ENCODE data around the gene HOXB3. TPM values are rescaled to one million over a fixed set of nuclear protein-coding genes. Genes with fewer than 3 reads are reported as not detected.

HOXB3 gene
- total RNA-seq, 1 donor from 2014 or later = 0.57 TPM

DNA sequence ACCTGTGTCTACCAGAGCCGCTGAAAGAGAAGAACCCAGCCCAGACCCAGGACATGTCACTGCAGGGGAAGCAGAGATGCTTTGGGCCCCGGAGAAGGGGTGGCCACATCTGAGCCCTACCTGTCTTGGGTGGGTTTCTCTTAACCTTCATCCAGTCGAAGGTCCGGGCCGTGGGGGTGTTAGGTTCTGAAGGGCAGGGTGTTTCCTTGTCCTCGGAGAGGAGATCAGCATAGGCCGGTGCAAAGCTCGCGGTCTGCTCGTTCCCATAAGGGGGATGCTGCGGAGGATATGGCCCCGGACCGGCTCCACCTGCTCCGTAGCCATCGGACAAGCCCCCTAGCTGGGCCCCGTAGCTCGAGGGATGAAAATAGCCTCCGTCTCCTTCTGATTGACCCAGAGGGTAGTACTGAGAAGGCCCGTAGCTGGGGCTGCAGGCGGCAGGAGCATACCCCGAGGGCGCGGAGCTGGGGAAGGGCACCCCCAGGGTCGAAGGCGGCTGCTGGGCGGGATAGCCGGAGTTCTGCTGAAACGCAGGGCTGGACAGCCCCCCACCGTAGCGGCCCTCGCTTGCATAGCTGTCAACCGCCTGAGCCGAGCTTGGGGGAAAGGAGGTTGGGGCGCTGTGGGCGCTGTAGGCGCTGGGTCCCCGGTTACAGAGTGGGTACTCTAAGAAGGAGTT is 59.7 kb downstream of the HOXB3 start:
- no peak overlapping the region for H3K27ac Mint-ChIP-seq (ENCODE audit: unreplicated experiment)
- H3K4me1 Mint-ChIP-seq (ENCODE audit: low read depth) = no peaks in the 10 kb centered on the region
- H3K36me3 Mint-ChIP-seq (ENCODE audit: low read depth) = no peaks in the 10 kb centered on the region
- TF ChIP-seq, protein P1, sequence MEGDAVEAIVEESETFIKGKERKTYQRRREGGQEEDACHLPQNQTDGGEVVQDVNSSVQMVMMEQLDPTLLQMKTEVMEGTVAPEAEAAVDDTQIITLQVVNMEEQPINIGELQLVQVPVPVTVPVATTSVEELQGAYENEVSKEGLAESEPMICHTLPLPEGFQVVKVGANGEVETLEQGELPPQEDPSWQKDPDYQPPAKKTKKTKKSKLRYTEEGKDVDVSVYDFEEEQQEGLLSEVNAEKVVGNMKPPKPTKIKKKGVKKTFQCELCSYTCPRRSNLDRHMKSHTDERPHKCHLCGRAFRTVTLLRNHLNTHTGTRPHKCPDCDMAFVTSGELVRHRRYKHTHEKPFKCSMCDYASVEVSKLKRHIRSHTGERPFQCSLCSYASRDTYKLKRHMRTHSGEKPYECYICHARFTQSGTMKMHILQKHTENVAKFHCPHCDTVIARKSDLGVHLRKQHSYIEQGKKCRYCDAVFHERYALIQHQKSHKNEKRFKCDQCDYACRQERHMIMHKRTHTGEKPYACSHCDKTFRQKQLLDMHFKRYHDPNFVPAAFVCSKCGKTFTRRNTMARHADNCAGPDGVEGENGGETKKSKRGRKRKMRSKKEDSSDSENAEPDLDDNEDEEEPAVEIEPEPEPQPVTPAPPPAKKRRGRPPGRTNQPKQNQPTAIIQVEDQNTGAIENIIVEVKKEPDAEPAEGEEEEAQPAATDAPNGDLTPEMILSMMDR (IDR thresholded peaks at IDR 0.05) = no peak
- H3K27me3 Mint-ChIP-seq (ENCODE audit: low read depth) = peaks cover 69% of the 10 kb centered on the region
- no peaks in the 10 kb centered on the region for H3K9me3 Mint-ChIP-seq (ENCODE audit: low read depth)
- DNase-seq (ENCODE audit: low spot score) = no peak
- H3K4me3 Mint-ChIP-seq (ENCODE audit: unreplicated experiment) = no peak overlapping the region

DNA sequence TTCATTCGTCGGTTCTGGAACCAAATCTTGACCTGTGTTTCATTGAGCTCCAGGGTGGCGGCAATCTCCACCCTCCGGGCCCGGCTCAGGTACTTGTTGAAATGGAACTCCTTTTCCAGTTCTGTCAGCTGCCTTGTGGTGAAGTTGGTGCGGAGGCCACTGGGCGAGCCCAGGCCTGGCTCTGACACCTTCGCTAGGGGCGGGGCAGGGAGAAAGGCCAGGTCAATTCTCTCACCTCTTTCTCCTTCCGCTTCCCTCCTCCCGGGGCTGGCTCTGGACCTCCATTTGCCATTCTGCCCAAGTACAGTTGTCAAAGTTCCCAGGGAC is 60.4 kb downstream of the HOXB3 start:
- Mint-ChIP-seq H3K27ac (ENCODE audit: unreplicated experiment) (no peak overlapping the region), H3K27me3 (ENCODE audit: low read depth) (peaks cover 74% of the 10 kb centered on the region), H3K9me3 (ENCODE audit: low read depth) (no peaks in the 10 kb centered on the region), H3K4me1 (ENCODE audit: low read depth) (no peaks in the 10 kb centered on the region), H3K4me3 (ENCODE audit: unreplicated experiment) (no peak overlapping the region), H3K36me3 (ENCODE audit: low read depth) (no peaks in the 10 kb centered on the region)
- TF ChIP-seq, protein P1 (IDR thresholded peaks at IDR 0.05) = no peak
- no peak for DNase-seq (ENCODE audit: low spot score)

GRCh38 chr17:48528936-48529682 is 60.9 kb downstream of the HOXB3 start:
- Mint-ChIP-seq H3K4me3 (ENCODE audit: unreplicated experiment) (no peak overlapping the region), H3K9me3 (ENCODE audit: low read depth) (no peaks in the 10 kb centered on the region), H3K27ac (ENCODE audit: unreplicated experiment) (no peak overlapping the region), H3K4me1 (ENCODE audit: low read depth) (no peaks in the 10 kb centered on the region), H3K36me3 (ENCODE audit: low read depth) (no peaks in the 10 kb centered on the region), H3K27me3 (ENCODE audit: low read depth) (peaks cover 76% of the 10 kb centered on the region)
- DNase-seq (ENCODE audit: low spot score) = no peak
- TF ChIP-seq, protein P1 (IDR thresholded peaks at IDR 0.05) = no peak

GRCh38 chr17:48528153-48528935 is 61.7 kb downstream of the HOXB3 start:
- Mint-ChIP-seq H3K36me3 (ENCODE audit: low read depth) (no peaks in the 10 kb centered on the region), H3K9me3 (ENCODE audit: low read depth) (no peaks in the 10 kb centered on the region), H3K27me3 (ENCODE audit: low read depth) (peaks cover 78% of the 10 kb centered on the region), H3K27ac (ENCODE audit: unreplicated experiment) (no peak overlapping the region), H3K4me3 (ENCODE audit: unreplicated experiment) (no peak overlapping the region), H3K4me1 (ENCODE audit: low read depth) (no peaks in the 10 kb centered on the region)
- TF ChIP-seq, protein P1 (IDR thresholded peaks at IDR 0.05) = no peak
- DNase-seq (ENCODE audit: low spot score) = no peak

DNA sequence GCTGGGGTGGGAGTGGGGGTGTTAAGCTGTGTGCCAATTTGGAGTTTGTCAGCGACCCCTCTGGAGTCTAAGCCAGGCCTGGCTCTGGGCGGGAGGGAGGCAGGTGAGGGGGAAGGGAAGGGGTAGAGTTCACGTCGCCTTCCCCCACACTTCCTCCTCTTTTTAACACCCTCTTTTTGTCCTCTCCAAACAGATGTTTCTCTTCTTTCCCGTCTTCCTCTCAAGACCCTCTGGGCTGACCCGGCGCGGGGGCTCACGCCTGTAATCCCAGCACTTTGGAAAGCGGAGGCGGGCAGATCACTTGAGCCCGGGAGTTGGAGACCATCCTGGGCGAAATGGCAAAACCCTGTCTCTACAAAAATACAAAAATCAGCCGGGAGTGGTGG is 62.5 kb downstream of the HOXB3 start:
- no peaks in the 10 kb centered on the region for H3K9me3 Mint-ChIP-seq (ENCODE audit: low read depth)
- TF ChIP-seq, protein P1 (IDR thresholded peaks at IDR 0.05) = no peak
- DNase-seq (ENCODE audit: low spot score) = no peak
- H3K36me3 Mint-ChIP-seq (ENCODE audit: low read depth) = no peaks in the 10 kb centered on the region
- H3K4me1 Mint-ChIP-seq (ENCODE audit: low read depth) = no peaks in the 10 kb centered on the region
- no peak overlapping the region for H3K27ac Mint-ChIP-seq (ENCODE audit: unreplicated experiment)
- H3K4me3 Mint-ChIP-seq (ENCODE audit: unreplicated experiment) = no peak overlapping the region
- H3K27me3 Mint-ChIP-seq (ENCODE audit: low read depth) = peaks cover 81% of the 10 kb centered on the region
